Ovary (tissue), 3 donors: ENCODE measurements around the gene DGCR8.

ENCODE experiments used
- CTCF ChIP-seq, 3 donors: fragments of 450-650 bp in 2 of 3; fragments of 200-600 bp in 1 of 3; IDR thresholded peaks; one replicate each; pipeline versions ENCODE4 v1.5.1 to v1.8.0; 2016 to 2022; ENCODE audit warnings: antibody characterized with exemption in 3 of 3, mild to moderate bottlenecking in 1 of 3
- EP300 ChIP-seq: sonication (generic); formaldehyde crosslinking; IDR thresholded peaks from one replicate; pipeline ENCODE4 v1.6.1; 2017; ENCODE audit warnings: antibody characterized with exemption
- POLR2A ChIP-seq: fragments of 450-650 bp; IDR thresholded peaks from one replicate; pipeline ENCODE4 v1.6.1; 2017; ENCODE audit warnings: antibody characterized with exemption, mild to moderate bottlenecking, moderate library complexity
- donor health status: DM: no; HTN: no; CAD: no.

GRCh38 chr22:20140107-20140445 lies 60.0 kb downstream of the DGCR8 start:
- TF ChIP-seq CTCF (IDR thresholded peaks at IDR 0.05), result no peak
- no peak for TF ChIP-seq EP300
- TF ChIP-seq POLR2A, result no peak
